SK-N-SH (cell line): ENCODE results near the gene NFE2. TPM values are rescaled to one million over a fixed set of nuclear protein-coding genes. Genes with fewer than 3 reads are reported as not detected.
"Not testable (repeated sequence)": the region's sequence is repeated elsewhere in the genome, so short reads cannot be mapped to it uniquely, and the experiment has no call there.

Source experiments
- CTCF ChIA-PET: fragments of 300-600, 350-600 bp; formaldehyde crosslinking; extraction: SDS; loops from one replicate; lab custom pipeline; 2021; lab: Yijun Ruan, JAX
- POLR2A ChIA-PET: fragments of 350-600 bp; sonication (Branson Sonifier 250); formaldehyde crosslinking; extraction: SDS; loops from one replicate; lab custom pipeline; 2020; ENCODE audit warnings: antibody characterized with exemption, inconsistent platforms; lab: Yijun Ruan, JAX
- DNase-seq: peaks from one replicate; pipeline ENCODE4 v3.0.0; 2012
- H2AFZ ChIP-seq: fragments of 200-600 bp; sonication (generic); 2 replicates; pipeline ENCODE4 v1.8.1; 2016; ENCODE audit warnings: antibody characterized with exemption, mild to moderate bottlenecking, low read depth
- H3F3A ChIP-seq: fragments of 200-600 bp; sonication (generic); replicated peaks from 2 replicates; pipeline ENCODE3; 2016; ENCODE audit warnings: antibody characterized with exemption, mild to moderate bottlenecking; ENCODE audit not compliant: insufficient read depth
- H3K27ac ChIP-seq, 2 experiments: fragments of 200-500 bp in 1 of 2; fragments of 200-600 bp in 1 of 2; sonication (Bioruptor generic) in 1 of 2; sonication (generic), shearing (Covaris generic) in 1 of 2; 2 replicates each; pipeline versions ENCODE4 v1.5.1 to v1.6.1; 2014 to 2016; ENCODE audit warnings: low read depth in 2 of 2, inconsistent platforms in 1 of 2, low read length in 1 of 2, mild to moderate bottlenecking in 1 of 2, mixed read lengths in 1 of 2
- H3K27me3 ChIP-seq: fragments of 200-600 bp; sonication (generic), shearing (Covaris generic); 2 replicates; pipeline ENCODE4 v1.6.1; 2016; ENCODE audit warnings: mixed run types; ENCODE audit not compliant: insufficient read depth
- H3K36me3 ChIP-seq, 2 experiments: fragments of 200-500 bp in 1 of 2; fragments of 200-600 bp in 1 of 2; sonication (Bioruptor generic) in 1 of 2; sonication (generic) in 1 of 2; replicated peaks in 1 of 2; 2 replicates each; pipeline versions ENCODE3 to v1.5.1; 2014 to 2016; ENCODE audit warnings: low read length in 1 of 2, mild to moderate bottlenecking in 1 of 2; ENCODE audit not compliant: insufficient read depth in 2 of 2, control insufficient read depth in 1 of 2
- H3K4me1 ChIP-seq, 2 experiments: fragments of 200-500 bp in 1 of 2; fragments of 200-600 bp in 1 of 2; sonication (Bioruptor generic) in 1 of 2; sonication (generic), shearing (Covaris generic) in 1 of 2; 2 replicates each; pipeline versions ENCODE4 v1.5.1 to v1.6.1; 2014 to 2016; ENCODE audit warnings: low read depth in 1 of 2, low read length in 1 of 2, mixed run types in 1 of 2; ENCODE audit not compliant: insufficient read depth in 2 of 2, control insufficient read depth in 1 of 2
- H3K4me2 ChIP-seq: fragments of 200-600 bp; sonication (generic), shearing (Covaris generic); 2 replicates; pipeline ENCODE4 v1.6.1; 2017; ENCODE audit warnings: mixed run types
- H3K4me3 ChIP-seq, 2 experiments: fragments of 200-500 bp in 1 of 2; fragments of 200-600 bp in 1 of 2; sonication (Bioruptor generic) in 1 of 2; sonication (generic), shearing (Covaris generic) in 1 of 2; 2 replicates each; pipeline versions ENCODE4 v1.5.1 to v1.8.1; 2014 to 2016; ENCODE audit warnings: low read depth in 2 of 2, inconsistent platforms in 1 of 2, low read length in 1 of 2, mild to moderate bottlenecking in 1 of 2, mixed read lengths in 1 of 2, moderate library complexity in 1 of 2
- H3K79me2 ChIP-seq: fragments of 200-600 bp; sonication (generic); 2 replicates; pipeline ENCODE4 v1.8.1; 2017; ENCODE audit warnings: mild to moderate bottlenecking; ENCODE audit not compliant: insufficient read depth
- H3K9ac ChIP-seq: fragments of 200-600 bp; sonication (generic); 2 replicates; pipeline ENCODE4 v1.6.1; 2017; ENCODE audit warnings: mixed run types
- H3K9me2 ChIP-seq: fragments of 200-600 bp; sonication (generic); 2 replicates; pipeline ENCODE4 v1.6.1; 2017; ENCODE audit warnings: mixed run types
- H3K9me3 ChIP-seq: fragments of 200-600 bp; sonication (generic); 2 replicates; pipeline ENCODE4 v1.6.1; 2017; ENCODE audit warnings: mixed run types, mild to moderate bottlenecking, moderate library complexity
- H4K20me1 ChIP-seq: fragments of 200-600 bp; sonication (generic); 2 replicates; pipeline ENCODE4 v1.6.1; 2017; ENCODE audit warnings: mild to moderate bottlenecking, mixed run types; ENCODE audit not compliant: insufficient read depth
- CHD2 ChIP-seq: fragments of 150-350 bp; IDR thresholded peaks from 2 replicates; pipeline ENCODE4 v1.6.1; 2018; ENCODE audit warnings: low read length; ENCODE audit not compliant: partially characterized antibody
- ELF1 ChIP-seq: IDR thresholded peaks from 2 replicates; pipeline ENCODE4 v1.4.0; 2012
- EZH2phosphoT487 ChIP-seq: fragments of 200-600 bp; sonication (generic); IDR thresholded peaks from 2 replicates; pipeline ENCODE4 v1.6.1; 2017; ENCODE audit warnings: low read depth, mixed run types, mild to moderate bottlenecking, antibody characterized with exemption, moderate library complexity, borderline replicate concordance
- FOSL2 ChIP-seq: IDR thresholded peaks from 2 replicates; pipeline ENCODE4 v1.4.0; 2012; ENCODE audit warnings: low read depth, mild to moderate bottlenecking, moderate library complexity, borderline replicate concordance
- FOXJ3 ChIP-seq: sonication (generic); formaldehyde crosslinking; IDR thresholded peaks from 2 replicates; pipeline ENCODE4 v1.5.1; 2020; ENCODE audit warnings: mild to moderate bottlenecking, missing genetic modification reagents
- GABPA ChIP-seq: IDR thresholded peaks from 2 replicates; pipeline ENCODE4 v1.4.0; 2012; ENCODE audit warnings: low read depth, mild to moderate bottlenecking
- MEF2A ChIP-seq: IDR thresholded peaks from 2 replicates; pipeline ENCODE4 v1.4.0; 2012; ENCODE audit warnings: low read depth, borderline replicate concordance
- RAD21 ChIP-seq: IDR thresholded peaks from 2 replicates; pipeline ENCODE4 v1.6.1; 2012; ENCODE audit warnings: mild to moderate bottlenecking, low read length
- RXRA ChIP-seq: IDR thresholded peaks from 2 replicates; pipeline ENCODE4 v1.4.0; 2012; ENCODE audit warnings: low read depth, mild to moderate bottlenecking, borderline replicate concordance
- SIN3A ChIP-seq: IDR thresholded peaks from 2 replicates; pipeline ENCODE4 v1.6.1; 2012; ENCODE audit warnings: low read depth, mild to moderate bottlenecking, low read length, moderate library complexity, borderline replicate concordance
- TCF12 ChIP-seq: IDR thresholded peaks from 2 replicates; pipeline ENCODE4 v1.4.0; 2012
- WGBS: methylation state at CpG from one replicate; pipeline ENCODE4 v1.1.6; 2017; ENCODE audit warnings: low lambda C conversion rate; 5-methylcytosine and 5-hydroxymethylcytosine counted together
- polyA plus RNA-seq, 3 experiments: library from polyadenylated mRNA; depleted of rRNA; stranded (reverse); fragments of >200 nt; gene quantifications; 2 replicates each; pipeline ENCODE4 v1.2.3, GENCODE V29; 2012
- TF ChIP-seq, protein P1 (sequence below): IDR thresholded peaks from 2 replicates; pipeline ENCODE4 v1.6.1; 2012; ENCODE audit warnings: mild to moderate bottlenecking, low read depth, low read length, moderate library complexity
- TF ChIP-seq, protein P2 (sequence below): fragments of 200-600 bp; sonication (generic); IDR thresholded peaks from 2 replicates; pipeline ENCODE4 v1.6.1; 2017; ENCODE audit warnings: antibody characterized with exemption, mild to moderate bottlenecking, moderate library complexity
- TF ChIP-seq, protein P3 (sequence below): IDR thresholded peaks from 2 replicates; pipeline ENCODE4 v1.4.0; 2012; ENCODE audit warnings: low read depth, borderline replicate concordance
- TF ChIP-seq, protein P4 (sequence below): IDR thresholded peaks from 2 replicates; pipeline ENCODE4; 2012

Gene NFE2
- polyA plus RNA-seq, 1 of the 3 experiments (the other 2 are of a cell fraction): 0.25 TPM

DNA sequence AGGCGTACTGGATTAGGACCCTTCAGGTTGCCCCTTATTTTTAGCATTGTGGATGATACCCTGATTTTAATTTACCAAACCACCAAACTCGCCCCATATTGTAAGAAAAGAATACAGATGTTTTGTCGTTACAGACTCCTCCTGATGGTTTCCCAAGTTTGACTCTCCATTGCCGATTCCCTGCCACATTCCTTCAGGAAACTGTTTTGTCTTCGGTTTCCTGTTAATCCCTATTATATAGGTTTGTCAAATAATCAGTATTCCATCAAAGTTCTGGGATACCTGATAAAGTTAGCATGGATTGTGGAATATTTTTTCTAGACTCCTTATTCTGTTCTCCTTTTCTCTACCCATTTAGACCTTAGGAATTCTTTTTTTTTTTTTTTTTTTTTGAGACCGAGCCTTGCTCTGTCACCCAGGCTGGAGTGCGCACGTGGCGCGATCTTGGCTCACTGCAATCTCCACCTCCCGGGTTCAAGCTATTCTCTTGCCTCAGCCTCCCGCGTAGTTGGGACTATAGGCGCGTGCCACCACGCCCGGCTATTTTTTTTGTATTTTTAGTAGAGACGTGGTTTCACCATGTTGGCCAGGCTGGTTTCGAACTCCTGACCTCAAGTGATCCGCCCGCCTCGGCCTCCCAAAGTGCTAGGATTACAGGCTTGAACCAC lies 24.8 kb upstream of the NFE2 start:
- not testable (repeated sequence) for H3K4me1 ChIP-seq, DNase-seq, H4K20me1 ChIP-seq, H3K36me3 ChIP-seq, H3K9me2 ChIP-seq, H3K9me3 ChIP-seq, H3F3A ChIP-seq, H3K27me3 ChIP-seq
- POLR2A ChIA-PET: interaction anchor here (0.7 to 1.9 kb wide), 9 partner anchors 10 to 106 kb away, joined by 3 to 12 read pairs (median 4); partner anchors contain the start of genes CBX5 and HNRNPA1
- CTCF ChIA-PET: interaction anchor here (0.6 to 16.1 kb wide), 36 partner anchors 10 to 340 kb away, joined by 3 to 266 read pairs (median 5); partner anchors contain the start of genes HOXC10, NFE2 and ZNF385A
- Histone ChIP-seq H3K79me2 (peaks cover 55% of the 10 kb centered on the region), H3K9ac (peak overlapping the region; percentile 97), H2AFZ (peak overlapping the region; percentile 69; the same call in 1 of the 2 replicates), H3K4me3 (peak overlapping the region; percentile 68 to 86), H3K27ac (peak overlapping the region; percentile 77 to 81), H3K4me2 (peak overlapping the region; percentile 75)
- WGBS: 39% methylated on average over 22 of the region's 22 CpGs

DNA sequence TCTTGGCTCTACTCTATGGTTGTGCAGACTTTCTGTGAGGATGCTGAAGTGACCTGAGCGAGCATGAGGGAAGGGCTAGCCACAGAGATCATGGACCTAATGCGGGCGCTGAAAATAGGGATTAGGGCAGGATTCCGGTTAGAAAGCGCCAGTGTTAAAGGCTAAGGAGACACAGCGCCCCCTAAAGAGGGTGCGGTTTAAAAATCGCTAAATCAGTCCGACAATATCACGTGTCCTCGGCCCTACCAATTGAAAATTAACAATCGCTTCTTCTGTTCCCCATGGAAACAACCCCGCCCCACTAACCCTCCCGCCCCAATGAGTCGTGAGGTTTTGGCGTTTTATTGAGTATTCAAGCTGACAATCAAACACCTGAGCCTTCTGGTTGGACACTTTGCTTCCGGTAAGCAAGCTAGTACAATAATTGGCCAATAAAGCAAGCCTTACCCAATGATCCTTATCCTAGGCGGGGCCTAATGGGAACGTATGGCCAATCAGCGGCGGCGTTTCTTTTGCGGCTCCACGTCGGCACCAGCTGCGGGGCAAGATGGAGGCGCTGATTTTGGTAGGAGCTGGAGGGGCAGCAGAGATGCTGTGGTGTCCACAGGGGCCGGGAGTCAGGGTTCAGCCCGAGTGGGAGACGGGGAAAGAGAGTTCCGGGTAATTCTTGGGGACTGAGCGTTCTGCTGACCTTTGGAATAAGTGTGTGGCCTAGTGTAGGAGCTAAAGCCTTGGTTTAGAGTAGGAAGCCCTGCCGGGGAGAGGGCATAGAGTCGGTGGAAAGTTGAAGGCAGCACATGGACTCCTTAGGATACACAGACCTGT lies 24.0 kb upstream of the NFE2 start, which contains the start of gene COPZ1:
Gene COPZ1, plus strand, starts transcription at position 515 of the 825 bp plus-strand sequence. Its CDS starts 33 bp downstream, at position 548.
- H4K20me1 ChIP-seq: no peaks in the 10 kb centered on the region
- H3K36me3 ChIP-seq: peaks cover 4% of the 10 kb centered on the region in 2 experiments
- H3K27me3 ChIP-seq: no peaks in the 10 kb centered on the region
- 5% methylated on average over 34 of the region's 34 CpGs for WGBS
- H3K9ac ChIP-seq: peak within 1 kb of the TSS; percentile 97
- H3F3A ChIP-seq: peaks cover 3% of the 10 kb centered on the region
- H3K79me2 ChIP-seq: peaks cover 48% of the 10 kb centered on the region
- peak within 1 kb of the TSS; percentile 75 for H3K4me2 ChIP-seq
- no peaks in the 10 kb centered on the region for H3K9me3 ChIP-seq
- peak within 1 kb of the TSS; percentile 77 to 81 for H3K27ac ChIP-seq
- DNase-seq: peak; percentile 90
- peaks cover 0 to 9% of the 10 kb centered on the region in 2 experiments; a peak in 2 of 4 replicates for H3K4me1 ChIP-seq
- H3K9me2 ChIP-seq: no peaks in the 10 kb centered on the region
- CTCF ChIA-PET: interaction anchor here (0.6 to 16.1 kb wide), 40 partner anchors 11 to 579 kb away, joined by 3 to 266 read pairs (median 5); partner anchors contain the start of genes CBX5, HNRNPA1, HOXC10 and NFE2
- peak within 1 kb of the TSS; percentile 68 to 86 for H3K4me3 ChIP-seq
- peak within 1 kb of the TSS; percentile 99 for H2AFZ ChIP-seq
- POLR2A ChIA-PET: interaction anchor here (0.7 to 1.9 kb wide), 8 partner anchors 10 to 106 kb away, joined by 3 to 12 read pairs (median 4); partner anchors contain the start of genes CBX5 and HNRNPA1
- TF ChIP-seq MEF2A (no peak), FOXJ3 (no peak), EZH2phosphoT487 (no peak), SIN3A (peak; percentile 69; the same call in 1 of the 2 replicates), TCF12 (0 out of 2 replicates have a peak, but pooled peaks have one; percentile 11), FOSL2 (no peak), RAD21 (peak; percentile 80), ELF1 (peak; percentile 88), GABPA (no peak), RXRA (no peak), CHD2 (peak; percentile 88)
- TF ChIP-seq, protein P1, sequence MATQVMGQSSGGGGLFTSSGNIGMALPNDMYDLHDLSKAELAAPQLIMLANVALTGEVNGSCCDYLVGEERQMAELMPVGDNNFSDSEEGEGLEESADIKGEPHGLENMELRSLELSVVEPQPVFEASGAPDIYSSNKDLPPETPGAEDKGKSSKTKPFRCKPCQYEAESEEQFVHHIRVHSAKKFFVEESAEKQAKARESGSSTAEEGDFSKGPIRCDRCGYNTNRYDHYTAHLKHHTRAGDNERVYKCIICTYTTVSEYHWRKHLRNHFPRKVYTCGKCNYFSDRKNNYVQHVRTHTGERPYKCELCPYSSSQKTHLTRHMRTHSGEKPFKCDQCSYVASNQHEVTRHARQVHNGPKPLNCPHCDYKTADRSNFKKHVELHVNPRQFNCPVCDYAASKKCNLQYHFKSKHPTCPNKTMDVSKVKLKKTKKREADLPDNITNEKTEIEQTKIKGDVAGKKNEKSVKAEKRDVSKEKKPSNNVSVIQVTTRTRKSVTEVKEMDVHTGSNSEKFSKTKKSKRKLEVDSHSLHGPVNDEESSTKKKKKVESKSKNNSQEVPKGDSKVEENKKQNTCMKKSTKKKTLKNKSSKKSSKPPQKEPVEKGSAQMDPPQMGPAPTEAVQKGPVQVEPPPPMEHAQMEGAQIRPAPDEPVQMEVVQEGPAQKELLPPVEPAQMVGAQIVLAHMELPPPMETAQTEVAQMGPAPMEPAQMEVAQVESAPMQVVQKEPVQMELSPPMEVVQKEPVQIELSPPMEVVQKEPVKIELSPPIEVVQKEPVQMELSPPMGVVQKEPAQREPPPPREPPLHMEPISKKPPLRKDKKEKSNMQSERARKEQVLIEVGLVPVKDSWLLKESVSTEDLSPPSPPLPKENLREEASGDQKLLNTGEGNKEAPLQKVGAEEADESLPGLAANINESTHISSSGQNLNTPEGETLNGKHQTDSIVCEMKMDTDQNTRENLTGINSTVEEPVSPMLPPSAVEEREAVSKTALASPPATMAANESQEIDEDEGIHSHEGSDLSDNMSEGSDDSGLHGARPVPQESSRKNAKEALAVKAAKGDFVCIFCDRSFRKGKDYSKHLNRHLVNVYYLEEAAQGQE: peak; percentile 55; the same call in 1 of the 2 replicates
- TF ChIP-seq, protein P2, sequence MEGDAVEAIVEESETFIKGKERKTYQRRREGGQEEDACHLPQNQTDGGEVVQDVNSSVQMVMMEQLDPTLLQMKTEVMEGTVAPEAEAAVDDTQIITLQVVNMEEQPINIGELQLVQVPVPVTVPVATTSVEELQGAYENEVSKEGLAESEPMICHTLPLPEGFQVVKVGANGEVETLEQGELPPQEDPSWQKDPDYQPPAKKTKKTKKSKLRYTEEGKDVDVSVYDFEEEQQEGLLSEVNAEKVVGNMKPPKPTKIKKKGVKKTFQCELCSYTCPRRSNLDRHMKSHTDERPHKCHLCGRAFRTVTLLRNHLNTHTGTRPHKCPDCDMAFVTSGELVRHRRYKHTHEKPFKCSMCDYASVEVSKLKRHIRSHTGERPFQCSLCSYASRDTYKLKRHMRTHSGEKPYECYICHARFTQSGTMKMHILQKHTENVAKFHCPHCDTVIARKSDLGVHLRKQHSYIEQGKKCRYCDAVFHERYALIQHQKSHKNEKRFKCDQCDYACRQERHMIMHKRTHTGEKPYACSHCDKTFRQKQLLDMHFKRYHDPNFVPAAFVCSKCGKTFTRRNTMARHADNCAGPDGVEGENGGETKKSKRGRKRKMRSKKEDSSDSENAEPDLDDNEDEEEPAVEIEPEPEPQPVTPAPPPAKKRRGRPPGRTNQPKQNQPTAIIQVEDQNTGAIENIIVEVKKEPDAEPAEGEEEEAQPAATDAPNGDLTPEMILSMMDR: peak; percentile 84
- TF ChIP-seq, protein P3, sequence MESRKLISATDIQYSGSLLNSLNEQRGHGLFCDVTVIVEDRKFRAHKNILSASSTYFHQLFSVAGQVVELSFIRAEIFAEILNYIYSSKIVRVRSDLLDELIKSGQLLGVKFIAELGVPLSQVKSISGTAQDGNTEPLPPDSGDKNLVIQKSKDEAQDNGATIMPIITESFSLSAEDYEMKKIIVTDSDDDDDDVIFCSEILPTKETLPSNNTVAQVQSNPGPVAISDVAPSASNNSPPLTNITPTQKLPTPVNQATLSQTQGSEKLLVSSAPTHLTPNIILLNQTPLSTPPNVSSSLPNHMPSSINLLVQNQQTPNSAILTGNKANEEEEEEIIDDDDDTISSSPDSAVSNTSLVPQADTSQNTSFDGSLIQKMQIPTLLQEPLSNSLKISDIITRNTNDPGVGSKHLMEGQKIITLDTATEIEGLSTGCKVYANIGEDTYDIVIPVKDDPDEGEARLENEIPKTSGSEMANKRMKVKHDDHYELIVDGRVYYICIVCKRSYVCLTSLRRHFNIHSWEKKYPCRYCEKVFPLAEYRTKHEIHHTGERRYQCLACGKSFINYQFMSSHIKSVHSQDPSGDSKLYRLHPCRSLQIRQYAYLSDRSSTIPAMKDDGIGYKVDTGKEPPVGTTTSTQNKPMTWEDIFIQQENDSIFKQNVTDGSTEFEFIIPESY: no peak
- TF ChIP-seq, protein P4, sequence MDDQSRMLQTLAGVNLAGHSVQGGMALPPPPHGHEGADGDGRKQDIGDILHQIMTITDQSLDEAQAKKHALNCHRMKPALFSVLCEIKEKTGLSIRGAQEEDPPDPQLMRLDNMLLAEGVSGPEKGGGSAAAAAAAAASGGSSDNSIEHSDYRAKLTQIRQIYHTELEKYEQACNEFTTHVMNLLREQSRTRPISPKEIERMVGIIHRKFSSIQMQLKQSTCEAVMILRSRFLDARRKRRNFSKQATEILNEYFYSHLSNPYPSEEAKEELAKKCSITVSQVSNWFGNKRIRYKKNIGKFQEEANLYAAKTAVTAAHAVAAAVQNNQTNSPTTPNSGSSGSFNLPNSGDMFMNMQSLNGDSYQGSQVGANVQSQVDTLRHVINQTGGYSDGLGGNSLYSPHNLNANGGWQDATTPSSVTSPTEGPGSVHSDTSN: peak; percentile 98
